Ramos (cell line): ENCODE results near the gene TNS3.

Experiments
- in situ Hi-C: fragments of 300-500 bp; cut with MboI; formaldehyde crosslinking; loops from one replicate; pipeline ENCODE4 v1.14.3; 2022; ENCODE audit warnings: low sequenced_read_pairs; ENCODE audit not compliant: unreplicated experiment

Gene TNS3

DNA sequence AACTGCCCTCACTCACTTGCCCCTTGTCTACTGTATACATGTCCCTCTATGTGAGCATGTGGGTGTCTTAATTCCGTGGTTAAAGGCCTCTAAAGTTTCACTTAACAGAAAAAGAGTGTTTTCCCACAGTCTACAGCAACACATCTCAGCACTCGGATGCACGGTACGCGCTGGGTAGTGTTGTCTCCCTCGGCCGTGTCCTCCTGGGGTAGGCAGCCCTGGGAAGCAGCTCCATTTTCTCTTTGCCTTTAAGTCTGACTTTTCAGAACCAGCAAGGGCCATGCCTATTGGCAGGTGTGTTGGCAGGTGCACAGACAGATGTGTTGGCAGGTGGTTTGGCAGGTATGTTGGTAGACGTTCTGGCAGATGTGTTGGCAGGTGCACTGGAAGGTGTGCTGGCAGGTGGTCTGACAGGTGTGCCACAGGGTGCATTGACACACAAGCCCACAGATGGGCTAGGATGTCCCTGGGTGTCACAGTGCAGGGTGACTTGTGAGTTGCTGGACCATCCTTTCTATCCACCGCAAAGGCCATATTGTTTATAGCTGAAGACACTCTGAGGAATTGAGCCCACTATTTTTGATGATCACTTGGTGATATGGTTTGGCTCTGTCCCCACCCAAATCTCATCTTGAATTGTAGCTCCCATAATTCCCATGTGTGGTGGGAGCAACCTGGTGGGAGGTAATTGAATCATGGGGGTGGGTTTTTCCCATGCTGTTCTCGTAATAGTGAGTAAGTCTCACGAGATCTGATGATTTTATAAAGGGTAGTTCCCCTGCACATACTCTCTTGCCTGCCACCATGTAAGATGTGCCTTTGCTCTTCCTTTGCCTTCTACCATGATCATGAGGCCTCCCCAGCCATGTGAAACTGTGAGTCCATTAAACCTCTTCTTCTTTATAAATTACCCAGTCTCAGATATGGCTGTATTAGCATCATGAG, 296.9 kb downstream of the TNS3 start:
- in situ Hi-C loops, result no loop called here

DNA sequence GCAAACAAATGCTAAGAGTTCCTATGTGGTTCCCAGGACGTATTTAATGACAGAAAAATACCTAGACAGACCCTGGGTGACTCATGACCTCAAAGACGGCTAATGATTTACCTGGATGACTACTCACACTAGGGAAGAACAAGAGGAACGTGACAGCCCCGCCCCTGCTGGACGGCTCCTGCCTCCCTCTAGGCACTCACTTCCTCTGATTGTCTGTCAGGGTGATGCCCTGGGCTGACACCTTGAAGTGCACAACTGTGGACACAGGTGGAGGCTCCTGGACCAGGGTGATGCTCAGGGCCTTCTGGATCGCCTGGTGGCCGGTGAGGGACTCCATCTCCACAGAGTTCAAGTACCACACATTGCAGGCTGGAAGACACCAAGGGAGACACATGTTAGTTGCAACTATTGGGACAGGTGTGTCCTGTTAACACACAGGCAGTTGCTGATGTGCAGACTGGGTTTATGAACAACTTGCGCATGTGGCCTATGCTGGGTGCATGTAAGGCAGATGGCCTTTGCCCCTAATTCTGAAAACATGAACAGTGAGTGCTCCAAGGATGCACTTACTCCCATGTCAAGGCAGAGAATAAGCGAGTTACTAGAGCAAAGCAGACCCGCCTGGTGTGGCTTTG, 298.3 kb downstream of the TNS3 start:
- in situ Hi-C loops, result no loop called here

DNA sequence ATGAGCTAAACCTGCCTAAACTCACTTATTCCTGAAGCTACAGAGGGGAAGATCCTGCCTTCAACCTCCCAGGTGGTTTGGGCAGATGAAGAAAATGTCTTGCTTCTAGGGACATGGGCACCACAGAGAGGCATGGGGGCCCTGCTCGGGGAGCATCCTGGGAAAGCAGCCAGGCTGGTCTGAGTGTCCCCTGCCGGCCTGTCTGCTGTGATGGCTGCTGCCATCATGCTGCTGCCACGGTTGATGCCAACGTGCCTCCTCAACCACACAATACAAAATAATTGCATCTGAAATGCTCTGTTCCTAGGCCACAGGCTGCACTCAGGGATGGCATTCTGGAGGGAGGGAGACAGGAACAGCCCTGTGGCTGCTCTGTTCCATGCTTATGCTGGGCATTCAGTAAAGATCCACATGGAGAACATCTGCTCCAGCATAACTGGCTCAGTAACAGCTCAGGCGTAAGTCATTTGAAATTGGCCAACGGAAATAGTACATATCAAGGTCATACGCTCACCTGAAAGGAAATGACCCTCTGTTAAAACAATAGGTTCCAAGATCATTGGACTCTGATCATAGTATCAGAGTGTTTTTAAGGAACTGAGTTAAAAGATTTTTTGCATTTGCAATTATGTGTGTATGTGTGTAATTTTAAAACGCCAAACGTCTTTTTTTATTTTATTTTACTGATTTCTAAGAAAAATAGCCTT, 299.0 kb downstream of the TNS3 start:
- in situ Hi-C loops, result no loop called here

DNA sequence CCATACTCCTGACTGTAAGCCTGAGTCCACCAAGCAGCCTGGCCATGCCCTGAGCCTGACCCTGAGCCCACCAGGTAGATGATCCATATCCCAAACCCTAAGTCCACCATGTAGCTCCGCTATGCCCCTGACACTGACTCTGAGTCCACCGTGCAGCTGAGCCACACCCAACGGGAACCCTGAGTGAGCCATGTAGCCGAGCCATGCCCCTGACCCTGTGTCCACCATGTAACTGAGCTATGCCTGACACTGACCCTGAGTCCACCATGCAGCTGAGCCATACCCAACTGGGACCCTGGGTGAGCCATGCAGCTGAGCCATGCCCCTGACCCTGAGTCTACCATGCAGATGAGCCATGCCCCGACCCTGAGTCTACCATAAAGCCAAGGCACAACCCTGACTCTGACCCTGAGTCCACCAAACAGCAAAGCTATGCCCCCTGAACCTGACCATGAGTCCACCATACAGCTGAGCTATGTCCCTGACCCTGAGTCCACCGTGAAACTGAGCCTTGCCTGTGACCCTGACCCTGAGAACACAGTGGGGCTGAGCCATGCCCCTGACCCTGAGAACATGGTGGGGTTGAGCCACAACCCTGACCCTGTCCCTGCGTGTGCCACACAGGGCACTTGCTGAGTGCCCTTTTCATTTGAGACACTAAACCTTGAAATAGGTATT, 299.8 kb downstream of the TNS3 start:
- in situ Hi-C loops, result no loop called here

DNA sequence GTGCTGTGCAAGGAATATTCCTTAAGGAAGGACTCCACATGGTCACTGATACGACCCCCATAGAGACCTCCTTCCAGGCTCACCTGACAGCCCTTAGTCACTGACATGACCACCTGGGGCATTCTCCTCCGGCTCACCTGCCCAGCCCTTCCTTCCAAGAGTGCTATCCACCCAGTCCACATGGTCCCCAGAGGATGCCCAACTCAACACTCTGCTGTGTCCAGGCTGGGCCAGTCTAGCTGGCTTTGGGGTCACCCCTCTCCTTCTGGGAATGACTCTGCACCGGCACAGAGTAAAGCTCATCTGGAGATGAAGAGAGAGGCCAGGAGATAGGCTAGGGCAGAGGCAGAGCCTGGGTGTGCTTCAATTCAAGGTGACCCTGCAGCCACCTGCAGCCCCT, 300.8 kb downstream of the TNS3 start:
- in situ Hi-C loops, result no loop called here

DNA sequence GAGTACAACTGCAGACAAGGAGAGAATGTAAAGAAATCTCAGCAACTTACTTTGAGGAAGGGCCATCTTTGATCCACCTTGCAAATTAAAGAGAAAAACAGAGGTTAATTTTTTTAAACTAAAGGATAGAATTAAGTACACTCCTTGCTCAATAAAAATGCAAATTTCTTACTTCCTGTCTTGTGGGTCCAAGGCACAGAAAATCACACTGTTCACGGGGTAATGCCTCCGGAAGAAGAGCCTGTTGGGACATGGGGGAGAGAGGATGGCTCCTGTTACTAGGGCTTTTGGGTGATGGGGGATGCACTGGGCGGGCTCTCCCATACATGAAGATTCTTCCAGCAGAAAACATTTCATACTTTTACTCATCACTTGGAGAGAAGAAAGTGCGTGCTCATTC, 301.8 kb downstream of the TNS3 start:
- in situ Hi-C loops, result no loop called here

DNA sequence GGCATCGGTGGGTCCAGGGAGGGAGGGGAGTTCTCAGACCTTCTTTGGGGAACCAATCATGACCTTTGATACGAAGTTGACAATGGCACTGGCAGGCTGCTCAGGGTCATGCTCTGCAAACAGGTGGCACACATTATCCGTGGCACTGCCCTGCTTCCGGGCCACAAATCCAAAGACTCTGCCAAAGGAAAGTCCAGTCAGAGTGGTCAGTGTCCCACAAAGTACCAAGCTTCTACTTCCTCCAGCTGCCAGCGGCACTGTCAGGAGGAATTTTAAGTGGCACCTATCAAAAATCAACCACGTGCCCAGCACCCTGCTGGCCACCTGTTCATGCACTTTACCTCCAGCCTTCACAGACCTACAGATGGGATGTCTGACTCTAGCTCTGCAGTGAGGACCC, 303.9 kb downstream of the TNS3 start:
- in situ Hi-C loops, result no loop called here

DNA sequence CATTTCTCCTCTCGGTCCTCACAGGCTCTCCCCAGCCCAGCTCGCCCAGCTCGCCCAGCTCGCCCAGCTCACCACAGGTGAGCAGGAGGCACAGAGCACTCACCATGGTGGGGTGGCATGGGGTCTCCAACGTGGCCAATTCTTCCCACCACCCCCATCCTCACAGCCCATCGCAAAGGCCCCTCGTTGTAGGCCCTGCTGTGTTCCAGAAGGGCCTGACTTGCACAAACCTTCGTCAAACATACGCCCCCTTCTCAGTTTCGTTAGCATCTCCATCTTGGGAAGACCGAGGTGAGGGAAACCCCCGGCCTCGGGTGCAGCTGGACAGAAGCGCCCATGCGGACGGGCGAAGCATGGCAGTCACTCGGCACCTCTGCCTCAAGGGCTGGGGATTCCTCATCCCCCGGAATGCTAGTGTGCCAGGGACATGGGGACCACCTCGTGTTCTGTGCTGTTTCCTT, 304.6 kb downstream of the TNS3 start:
- in situ Hi-C loops, result no loop called here

DNA sequence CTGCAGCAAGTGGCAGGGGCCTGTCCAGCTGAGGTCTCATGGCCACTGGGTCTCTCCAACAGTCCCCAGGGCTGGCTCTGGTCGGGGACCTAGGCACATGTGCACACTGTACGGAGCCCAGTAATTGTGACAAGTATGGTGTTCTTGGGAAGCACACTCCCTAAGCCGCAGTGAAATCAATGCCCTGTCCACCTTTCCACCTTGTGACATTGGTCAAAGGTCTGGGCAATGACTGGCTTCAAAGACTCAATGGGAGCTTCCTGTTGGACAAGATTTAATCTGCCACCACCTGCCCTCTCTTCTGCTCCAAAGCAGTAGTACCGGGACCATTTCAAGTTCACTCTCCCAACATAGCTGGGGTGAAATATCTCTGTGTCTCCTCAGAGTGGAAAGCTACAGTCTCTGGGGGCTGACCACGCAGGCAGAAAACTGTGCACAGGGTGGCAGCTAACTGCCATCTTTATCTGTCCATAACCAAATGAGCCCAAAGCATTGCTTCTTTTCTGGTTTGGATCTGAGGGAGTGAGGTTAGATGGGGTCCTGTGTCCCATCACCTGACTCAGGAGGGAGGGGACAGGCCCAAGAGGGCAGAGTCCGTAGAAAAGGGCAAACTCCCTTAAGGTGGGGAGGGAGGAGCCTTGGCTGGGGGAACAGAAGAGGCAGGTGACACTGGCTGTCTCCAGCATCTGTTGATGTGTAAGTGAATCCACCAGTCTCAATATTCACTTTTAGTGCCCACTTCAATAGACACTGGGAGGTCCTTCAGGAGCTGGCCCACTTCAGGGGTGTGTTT, 307.7 kb downstream of the TNS3 start:
- in situ Hi-C loops, result no loop called here

DNA sequence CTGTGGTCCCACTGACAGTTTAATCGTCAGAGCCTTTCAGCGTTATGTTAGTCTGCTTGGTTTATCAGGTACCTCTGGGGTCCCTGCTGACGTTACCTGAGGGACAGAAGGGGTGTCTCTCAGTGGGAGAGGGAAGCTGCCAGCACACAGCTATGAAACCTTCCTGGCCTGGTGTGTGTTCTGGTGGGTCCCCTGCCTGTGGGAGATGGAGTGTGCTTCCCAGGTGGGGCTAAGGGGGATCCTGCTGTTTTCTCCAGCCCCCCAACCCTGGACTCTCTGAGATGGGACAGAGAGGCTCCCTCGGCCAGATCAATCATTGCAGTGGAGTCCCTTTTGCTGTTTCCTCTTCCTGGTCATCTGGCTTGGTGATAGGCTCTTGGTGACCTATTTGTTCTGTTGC, 308.8 kb downstream of the TNS3 start:
- in situ Hi-C loops, result no loop called here

DNA sequence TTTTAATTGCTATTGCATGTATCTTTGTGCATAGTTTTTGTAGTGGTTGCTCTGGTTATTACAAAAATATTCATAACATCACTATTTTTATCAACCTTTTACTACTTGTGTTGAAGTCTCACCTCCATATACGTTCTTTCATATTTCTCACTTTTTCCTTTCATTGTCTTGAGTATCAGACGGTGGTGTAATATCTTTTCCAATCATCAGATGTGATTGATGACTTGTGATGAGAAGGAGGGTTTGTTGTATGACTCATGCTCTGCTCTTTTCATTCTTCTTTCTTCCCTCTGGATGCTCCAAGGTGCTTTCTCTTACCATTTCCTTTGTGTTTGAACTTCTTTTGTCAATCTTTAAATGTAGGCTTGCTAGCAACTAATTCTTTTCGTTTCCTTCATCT, 310.2 kb downstream of the TNS3 start:
- in situ Hi-C loops, result no loop called here

DNA sequence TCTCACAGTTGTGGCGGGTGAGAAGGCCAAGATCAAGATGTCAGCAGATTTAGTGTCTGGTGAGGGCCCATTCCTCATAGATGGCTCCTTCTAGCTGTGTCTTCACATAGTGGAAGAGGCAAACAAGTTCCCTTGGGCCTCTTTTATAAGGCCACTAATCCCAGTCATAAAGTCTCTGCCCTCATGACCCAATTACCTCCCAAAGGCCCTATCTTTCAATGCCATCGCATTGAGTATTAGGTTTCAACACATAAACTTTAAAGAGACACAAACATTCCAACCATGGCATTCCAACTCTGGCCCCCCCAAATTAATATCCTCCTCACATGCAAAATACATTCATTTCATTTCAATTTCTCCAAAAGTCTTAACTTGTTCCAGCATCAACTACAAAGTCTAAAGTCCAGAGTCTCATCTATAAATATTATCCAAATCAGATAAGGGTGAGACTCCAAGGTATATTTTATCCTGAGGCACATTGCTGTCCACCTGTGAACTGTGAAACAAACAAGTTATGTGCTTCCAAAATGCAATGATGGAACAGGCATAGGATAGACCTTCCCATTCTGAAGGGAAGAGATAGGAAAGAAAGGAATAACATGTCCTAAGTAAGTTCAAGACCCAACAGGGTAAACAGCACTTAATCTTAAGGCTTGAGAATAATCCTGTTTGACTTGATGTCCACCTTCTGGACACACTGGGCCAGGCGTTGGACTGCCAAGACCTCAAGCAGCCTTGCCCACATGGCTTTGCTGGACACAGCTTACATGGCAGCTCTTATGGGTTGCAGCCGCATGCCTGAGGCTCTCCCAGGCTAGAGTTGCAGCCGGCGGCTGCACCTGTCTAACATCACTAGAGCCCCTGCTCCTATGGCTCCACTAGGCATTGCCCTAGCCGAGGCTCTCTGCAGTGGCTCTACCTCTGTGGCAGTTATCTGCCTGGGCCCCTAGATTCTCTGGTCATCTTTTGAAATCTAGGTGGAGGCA, 312.8 kb downstream of the TNS3 start:
- in situ Hi-C loops, result loop anchor here (10.0 kb wide), 1 partner anchor 566 kb away; no protein-coding TSS in a partner anchor

DNA sequence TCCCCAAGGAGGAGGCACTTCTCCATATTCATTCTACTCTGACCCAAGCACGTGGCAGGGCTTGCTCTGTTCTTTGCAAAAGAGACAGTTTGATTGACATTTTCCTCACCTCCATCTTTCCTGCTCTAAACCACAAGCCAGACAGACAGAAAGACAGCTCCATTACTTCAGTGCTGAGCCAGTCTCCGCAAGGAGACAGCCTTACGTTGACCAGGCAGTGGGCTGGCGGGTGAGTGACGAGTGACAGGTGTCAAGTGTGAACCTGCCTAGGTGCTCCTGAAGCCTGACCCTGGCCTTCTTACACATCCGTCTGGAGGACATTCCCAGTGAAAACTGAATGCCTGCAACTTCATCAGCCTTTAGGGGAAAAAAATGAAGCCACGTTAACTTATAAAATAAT, 314.6 kb downstream of the TNS3 start:
- in situ Hi-C loops, result loop anchor here (10.0 kb wide), 1 partner anchor 567 kb away; no protein-coding TSS in a partner anchor

DNA sequence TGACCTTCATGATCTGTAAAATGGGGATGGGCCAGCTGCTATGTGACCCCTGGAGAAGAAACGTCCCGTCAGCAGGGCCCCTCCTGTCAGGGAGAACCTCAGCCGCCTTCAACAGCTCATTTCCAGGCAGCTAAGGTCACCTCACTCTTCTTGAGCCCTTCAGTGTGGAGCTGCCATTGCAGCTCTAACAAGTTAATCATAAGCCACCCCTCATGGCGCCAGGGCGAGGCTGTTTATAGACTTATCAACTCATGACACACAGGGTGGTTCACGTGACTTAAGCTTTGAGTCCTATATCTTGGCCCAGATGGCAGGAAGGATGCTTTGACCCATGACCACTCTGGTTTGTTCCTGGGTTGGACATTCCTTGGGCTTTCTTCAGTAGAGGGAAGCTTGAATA, 315.1 kb downstream of the TNS3 start:
- in situ Hi-C loops, result loop anchor here (10.0 kb wide), 1 partner anchor 568 kb away; no protein-coding TSS in a partner anchor

DNA sequence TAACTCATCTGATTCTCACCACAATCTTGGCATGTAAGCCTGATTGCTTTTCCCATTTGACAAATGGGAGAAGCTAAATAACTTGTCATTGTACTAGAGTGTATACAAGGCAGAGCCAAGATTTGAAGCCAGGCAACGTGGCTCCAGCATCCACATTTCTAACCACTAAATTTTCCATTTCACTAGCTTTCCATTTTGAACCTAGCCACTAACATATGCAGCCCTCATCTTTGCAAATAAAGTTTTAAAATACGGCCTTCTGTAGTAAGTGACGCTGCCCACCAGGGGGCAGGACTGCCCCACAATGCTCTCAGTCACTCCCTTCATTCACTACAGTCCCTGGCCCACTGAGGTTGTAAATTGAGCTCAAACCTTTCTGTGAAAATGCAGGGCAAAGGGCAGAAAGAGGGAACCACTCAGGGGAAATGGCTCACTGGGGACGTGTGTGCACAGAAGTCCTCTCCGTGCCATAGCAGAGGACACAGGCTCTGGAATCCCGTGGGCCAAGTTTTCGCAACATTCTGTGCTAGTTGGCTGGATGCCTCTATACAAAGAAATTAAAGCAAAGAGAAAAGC, 315.7 kb downstream of the TNS3 start:
- in situ Hi-C loops, result loop anchor here (10.0 kb wide), 1 partner anchor 569 kb away; no protein-coding TSS in a partner anchor

DNA sequence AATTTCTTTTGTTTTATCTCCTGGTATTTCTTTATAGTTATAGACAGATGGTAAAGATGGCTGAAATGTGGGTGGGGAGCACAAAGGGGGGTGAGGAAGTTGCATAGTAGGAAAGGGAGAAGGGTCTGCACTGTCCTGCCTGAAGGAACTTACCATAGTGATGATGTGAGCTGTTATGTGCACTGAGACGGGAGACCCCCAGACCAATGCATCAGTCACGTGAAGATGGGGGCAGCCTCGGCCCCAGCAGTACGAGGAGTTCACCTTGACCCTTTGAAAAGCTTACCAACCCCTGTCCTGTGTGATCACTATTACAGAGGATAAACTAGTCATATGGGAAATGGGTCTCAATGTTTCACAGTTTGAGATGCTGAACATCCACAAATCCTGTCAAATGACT, 316.3 kb downstream of the TNS3 start:
- in situ Hi-C loops, result loop anchor here (10.0 kb wide), 1 partner anchor 569 kb away; no protein-coding TSS in a partner anchor

DNA sequence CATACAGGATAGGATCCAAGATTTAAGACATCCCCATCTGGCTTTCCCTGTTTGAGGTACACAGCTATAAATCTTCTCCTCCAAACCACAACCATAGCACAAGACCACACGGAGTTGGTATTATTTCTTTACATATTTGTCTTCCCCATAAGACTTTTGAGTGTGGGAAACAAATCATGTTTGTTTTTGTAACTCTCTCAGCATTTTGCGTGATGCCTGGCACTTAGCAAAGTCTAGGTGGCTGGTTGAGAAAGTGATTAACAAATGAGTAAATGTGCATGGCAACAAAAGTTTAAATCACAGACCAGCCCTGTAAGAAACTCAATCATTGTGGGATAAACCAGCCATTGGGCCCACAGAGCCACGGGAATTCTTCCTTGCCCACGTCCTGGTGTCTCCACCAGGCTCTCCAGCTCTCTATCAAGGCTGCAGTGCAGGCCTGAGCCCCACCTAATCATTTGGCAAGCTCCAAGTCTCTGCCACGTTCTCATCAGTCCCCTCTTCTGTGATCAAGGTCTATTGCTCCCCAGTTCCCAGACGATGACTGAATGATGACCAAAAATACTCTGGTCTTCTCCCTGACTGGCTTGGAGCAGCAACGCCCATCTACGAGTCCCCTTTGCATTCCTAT, 317.8 kb downstream of the TNS3 start:
- in situ Hi-C loops, result loop anchor here (10.0 kb wide), 1 partner anchor 571 kb away; no protein-coding TSS in a partner anchor
